HG02884 (cell line): ENCODE data around the gene PFDN5.
A peak's percentile ranks its signal among the peaks of the same experiment; 100 is the strongest.

Experiments
- ATAC-seq: cut with Tn5 transposase; IDR thresholded peaks from one replicate; pipeline ENCODE4 v1.9.1; 2021; ENCODE audit warnings: mild to moderate bottlenecking, moderate library complexity; ENCODE audit not compliant: unreplicated experiment

Gene PFDN5

DNA sequence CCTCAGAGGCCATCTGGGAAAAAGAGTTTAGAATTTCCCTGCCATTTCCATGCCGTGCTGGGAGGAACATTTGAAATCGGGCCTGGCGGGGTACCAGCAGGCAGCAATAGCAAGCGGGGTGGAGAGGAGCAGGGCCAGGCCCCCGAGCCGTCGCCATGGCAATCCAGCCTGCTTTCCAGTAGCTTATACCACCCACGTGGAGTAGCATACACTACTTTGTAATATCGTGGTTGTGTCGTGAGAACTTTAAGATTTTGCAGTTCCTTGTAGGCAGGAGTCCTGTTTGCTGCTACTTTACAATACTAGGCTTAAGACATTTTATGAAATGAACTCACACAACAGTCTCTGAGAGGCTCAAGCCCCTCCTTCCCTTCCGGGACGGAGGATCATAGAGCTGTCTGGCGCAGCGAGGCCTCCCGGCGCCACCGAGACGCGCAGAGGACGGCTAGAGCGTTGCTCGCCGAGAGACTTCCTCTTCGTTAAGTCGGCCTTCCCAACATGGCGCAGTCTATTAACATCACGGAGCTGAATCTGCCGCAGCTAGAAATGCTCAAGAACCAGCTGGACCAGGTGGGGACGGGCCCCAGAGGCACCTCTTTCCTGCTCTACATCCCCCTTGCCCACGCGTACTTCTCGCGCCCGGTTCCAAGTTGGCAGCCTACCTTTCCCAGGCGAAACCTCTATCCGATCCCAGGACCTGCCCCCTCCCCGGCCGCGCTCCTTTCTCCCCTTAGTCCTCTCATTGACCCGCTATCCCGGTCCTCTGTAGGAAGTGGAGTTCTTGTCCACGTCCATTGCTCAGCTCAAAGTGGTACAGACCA, at the start of gene PFDN5:
Gene PFDN5, plus strand, starts transcription at position 473 of the 821 bp plus-strand sequence. Its CDS starts 26 bp downstream, at position 499.
- peak; percentile 84 for ATAC-seq

DNA sequence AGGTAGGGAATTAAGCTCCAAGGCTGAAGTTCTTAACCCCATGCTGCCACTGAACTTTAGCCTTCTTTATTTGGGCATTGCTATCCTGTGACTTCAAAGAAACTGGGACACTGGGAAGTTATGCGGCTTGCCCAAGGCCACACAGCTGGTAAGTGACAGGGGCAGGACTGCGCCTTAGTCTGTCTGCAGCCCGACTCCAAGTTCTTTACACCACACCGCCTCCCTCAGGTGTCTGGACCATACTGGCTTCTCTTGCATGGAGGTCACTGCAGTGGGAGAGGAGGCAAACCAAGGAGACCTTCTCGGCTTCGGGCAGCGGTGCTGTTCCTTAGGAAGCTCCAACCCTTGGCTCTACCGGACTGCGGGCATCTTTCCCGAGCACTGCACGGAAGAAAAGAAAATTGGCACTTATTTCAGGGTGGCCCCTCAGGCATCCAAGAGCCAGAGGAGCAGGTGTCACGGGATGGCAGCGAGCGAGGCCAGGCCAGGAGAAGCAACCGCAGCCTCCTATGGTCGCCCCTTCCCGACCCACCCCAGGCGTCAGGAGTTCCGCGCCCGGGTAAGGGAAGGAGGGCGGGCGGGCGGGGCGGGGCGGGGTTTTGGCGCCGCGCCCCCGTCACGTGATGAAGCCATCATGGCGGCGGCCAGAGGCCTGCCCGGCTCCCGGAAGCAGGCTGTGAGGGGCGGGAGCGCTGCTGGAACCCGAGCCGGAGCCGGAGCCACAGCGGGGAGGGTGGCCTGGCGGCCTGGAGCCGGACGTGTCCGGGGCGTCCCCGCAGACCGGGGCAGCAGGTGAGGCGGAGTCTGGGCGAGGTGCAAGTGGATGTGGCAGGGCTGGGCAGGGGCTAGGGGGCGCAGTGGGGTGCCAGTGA, 43.6 kb upstream of the PFDN5 start:
- peak; percentile 56 for ATAC-seq

DNA sequence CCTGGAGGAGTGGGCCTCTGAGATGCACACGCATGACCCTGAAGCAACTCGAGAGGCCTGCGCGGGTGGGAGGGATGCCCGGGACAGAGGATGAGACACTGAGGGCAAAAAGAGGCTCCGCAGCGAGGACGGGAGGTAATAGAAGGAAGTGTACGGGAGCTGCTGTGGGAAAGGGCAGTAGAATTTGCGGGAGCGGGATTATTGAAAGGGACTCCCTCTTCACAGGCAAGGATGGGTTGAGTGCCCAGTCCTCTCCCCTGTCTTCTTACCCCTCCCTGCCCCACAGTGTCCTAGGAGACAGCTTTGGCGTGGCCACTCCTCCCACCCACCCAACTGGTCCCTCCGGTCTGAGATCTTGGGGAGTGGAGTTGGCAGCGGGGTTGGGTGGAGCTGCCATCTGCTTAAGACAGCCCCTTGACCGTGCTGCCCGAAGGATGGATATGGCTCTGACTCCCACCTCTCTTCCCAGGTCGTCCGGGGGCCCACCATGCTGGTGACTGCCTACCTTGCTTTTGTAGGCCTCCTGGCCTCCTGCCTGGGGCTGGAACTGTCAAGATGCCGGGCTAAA, 42.9 kb upstream of the PFDN5 start:
- ATAC-seq: no peak

DNA sequence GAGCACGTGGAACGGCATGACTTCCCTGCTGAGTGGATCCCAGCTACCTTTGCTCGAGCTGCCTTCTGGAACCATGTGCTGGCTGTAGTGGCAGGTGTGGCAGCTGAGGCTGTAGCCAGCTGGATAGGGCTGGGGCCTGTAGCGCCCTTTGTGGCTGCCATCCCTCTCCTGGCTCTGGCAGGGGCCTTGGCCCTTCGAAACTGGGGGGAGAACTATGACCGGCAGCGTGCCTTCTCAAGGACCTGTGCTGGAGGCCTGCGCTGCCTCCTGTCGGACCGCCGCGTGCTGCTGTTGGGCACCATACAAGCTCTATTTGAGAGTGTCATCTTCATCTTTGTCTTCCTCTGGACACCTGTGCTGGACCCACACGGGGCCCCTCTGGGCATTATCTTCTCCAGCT, 42.0 kb upstream of the PFDN5 start:
- ATAC-seq: no peak

DNA sequence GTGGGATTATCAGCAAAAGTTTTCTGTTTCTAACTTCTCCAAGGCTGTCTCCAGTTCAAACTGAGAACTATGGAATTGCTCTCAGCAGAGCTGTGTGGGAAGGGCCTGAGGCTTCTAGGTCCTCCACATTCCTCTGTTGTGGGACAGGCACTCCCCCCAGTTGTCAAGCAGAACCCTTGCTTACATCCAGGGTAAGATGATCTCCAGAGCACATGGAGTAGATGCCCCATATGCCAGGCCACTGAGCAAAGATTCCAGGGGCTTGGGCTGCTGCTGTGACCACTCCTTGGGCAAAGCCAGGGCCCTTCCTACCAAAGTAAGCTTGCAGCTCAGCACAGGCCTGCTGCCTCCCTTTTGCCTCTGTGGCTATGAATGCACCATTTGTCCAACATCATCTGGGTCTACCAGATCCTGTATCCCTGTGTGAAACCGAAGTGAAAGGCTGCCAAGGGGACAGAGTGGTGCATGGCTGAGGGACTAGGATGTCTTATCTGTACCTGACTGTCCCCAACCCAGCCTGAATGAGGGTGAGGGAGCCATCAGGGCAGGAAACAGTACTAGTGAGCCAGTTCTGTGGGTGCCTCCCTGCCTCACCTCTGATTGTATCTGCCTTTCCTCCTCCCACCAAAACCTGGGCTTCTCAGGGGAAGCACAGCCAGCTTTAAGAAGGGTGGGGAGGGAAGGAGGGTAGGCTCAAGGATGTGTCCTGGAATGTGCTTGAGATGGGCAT, 40.4 kb upstream of the PFDN5 start:
- no peak for ATAC-seq

DNA sequence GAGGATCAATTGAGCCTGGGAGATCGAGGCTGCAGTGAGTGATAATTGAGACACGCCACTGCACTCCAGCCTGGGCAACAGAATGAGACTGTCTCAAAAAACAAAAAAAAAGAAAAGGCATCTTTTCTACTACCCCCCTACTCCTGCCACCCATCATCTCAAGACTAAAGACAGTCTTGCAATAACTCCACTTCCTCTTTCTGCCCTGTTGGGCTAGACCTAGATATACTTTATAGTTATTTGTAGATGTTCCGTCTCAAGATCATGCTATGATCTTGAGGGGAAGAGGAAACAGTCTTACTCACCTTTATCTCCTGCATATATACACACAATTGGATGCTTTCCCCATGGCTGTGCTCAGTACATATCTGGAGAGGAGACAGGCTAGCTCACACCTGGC, 39.3 kb upstream of the PFDN5 start:
- ATAC-seq: no peak

DNA sequence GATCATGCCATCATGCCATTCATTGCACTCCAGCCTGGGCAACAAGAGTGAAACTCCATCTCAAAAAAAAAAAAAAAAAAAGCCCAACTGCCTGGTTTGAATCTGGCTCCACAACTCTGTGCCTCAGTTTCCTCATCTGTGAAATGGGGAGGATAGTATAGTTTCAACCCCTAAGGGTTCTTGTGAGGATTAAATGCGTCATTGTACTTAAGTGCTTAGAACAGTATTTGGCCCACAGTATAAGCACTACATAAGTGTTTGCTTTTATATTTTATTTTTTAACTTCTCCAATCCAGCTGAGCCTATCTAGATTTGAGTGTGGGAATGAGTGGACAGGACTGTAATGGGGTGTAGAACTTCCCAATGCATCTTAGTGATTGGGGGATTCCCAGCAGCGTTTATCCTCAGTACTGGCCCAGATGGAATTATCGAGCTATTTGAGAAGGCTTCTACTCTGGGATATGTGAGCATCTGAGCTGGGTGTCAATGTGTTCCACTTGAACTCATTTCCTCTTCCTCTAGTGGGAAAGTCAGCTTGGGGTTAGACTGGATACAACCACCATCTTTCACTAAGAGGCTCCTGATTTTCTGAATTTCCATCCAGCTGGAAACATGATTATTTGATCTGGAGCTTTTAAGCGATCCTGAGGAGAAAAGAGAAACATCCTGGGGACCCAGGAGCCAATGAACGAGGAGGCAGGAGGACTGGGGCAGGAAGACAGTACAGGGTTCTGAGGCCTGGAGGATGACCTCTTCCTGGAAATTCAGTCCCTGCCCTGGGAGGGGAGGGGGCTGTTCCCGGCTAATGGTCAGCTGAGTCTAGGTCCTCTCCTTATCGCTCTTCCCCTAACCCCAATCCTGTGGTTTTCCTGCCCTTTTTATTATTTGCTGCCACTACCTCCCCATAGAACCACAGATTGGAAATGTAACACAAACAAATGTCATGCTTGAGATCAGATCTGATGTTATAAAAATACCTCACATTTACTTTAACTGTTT, 36.5 kb upstream of the PFDN5 start:
- no peak for ATAC-seq

DNA sequence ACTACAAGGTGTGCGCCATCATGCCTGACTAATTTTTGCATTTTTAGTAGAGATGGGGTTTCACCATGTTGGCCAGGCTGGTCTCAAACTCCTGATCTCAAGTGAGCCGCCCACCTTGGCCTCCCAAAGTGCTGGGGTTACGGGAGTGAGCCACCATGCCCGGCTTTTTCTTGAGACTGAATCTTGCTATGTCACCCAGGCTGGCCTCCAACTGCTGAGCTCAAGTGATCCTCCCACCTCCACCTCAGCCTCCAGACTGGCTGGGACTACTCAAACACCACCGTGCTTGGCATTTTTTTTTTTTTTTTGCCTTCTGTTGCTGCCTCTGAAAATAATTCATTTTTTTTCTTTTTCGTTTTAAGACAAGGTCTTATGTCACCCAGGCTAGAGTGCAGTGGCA, 35.5 kb upstream of the PFDN5 start:
- no peak for ATAC-seq

DNA sequence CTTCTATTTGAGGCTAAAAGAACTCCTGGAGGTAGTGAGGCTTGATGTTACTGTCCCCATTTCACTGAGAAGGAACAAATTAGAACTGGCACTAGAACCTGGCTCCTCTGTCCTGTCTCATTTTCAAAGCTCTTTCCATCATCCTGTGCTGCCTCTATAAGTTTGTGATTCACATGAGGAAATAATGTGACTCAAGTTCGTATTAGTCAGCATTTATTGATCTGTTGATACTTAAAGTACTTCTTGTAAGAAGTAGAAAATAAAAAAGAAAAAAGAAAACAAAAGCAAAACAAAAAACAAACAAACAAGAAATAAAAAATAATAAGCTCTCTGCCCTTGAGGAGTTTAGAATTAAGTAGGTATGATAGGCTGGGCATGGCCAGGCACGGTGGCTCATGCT, 29.6 kb upstream of the PFDN5 start:
- ATAC-seq: no peak

DNA sequence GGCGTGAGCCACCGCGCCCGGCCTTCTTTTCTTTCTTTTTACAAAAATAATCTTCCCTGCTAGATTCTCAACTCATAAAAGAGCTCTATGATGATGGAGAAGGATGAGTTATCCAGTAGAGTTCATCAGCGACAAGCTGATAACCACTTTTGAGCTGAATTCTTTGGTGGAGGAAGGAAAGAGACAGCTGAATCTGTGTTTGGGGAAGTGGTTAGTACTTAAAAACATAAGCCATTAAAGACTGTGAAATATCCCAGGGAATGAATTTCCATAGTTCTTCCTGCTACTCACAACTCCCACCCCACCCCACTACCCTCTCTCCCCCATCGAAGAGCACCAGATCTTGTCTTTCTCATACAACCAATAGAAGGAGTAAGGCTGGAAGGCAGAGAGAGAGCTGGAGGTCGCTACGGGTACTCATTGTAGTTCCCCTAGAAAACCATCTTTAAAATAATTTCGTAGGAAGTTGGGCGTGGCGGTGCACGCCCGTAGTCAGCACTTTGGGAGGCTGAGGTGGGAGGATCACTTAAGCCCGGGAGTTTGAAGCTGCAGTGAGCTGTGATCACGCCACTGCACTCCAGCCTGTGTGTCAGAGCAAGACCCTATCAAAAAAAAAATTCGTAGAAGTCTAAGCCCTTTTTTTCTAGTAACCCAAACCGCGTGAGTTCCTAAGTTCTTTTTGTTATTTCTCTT, 27.9 kb upstream of the PFDN5 start:
- ATAC-seq: no peak

DNA sequence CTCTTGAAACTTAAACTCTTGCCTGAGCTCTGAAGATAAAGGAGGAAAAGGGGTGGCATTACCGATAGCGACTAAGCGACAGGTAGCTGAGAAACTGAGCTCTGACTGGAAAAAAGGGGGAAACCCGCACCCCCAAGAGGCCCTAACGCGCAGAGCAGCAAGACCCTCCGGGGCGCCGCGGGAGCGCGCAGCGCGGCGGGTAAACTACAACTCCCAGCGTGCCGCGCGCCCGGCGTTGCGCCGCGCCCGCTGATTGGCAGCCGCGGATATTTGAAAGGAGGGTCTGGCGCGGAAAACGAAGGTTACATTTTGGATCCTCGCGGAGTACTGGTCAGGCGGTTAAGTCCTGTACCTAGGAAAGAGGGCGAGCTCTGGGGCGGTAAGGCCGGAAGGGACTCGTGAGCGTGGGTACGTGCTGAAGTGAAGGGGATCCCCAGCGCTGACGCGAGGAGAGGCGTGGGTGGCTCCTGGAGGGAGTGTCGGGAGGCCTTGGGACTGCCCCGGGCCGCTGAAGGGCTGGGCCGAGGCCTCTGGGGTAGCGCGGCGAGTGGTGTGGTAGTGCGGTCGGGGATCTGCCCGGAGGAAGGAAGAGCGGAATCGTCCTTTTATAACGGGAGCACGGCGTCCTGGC, 27.2 kb upstream of the PFDN5 start, which contains the start of gene ESPL1:
Gene ESPL1, plus strand, starts transcription at position 301 of the 631 bp plus-strand sequence. CDS start 468 bp downstream, outside the sequence.
- peak; percentile 80 for ATAC-seq

DNA sequence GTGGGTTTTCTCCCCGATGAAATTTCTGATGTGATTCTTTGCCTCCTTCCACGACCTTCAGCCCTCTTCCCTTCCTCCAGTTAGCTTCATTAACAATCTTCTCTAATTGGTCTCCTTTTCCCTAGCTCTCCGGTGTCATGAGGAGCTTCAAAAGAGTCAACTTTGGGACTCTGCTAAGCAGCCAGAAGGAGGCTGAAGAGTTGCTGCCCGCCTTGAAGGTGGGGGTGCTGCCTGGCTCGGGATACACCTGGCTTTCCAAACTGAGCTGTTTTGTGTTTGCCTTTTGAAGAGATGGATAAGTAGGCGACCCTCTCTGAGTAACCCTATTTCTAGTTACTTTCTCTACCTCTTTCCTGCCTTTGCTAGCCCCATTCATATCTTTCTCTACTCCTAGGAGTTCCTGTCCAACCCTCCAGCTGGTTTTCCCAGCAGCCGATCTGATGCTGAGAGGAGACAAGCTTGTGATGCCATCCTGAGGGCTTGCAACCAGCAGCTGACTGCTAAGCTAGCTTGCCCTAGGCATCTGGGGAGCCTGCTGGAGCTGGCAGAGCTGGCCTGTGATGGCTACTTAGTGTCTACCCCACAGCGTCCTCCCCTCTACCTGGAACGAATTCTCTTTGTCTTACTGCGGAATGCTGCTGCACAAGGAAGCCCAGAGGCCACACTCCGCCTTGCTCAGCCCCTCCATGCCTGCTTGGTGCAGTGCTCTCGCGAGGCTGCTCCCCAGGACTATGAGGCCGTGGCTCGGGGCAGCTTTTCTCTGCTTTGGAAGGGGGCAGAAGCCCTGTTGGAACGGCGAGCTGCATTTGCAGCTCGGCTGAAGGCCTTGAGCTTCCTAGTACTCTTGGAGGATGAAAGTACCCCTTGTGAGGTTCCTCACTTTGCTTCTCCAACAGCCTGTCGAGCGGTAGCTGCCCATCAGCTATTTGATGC, 26.4 kb upstream of the PFDN5 start:
- peak; percentile 5 for ATAC-seq

DNA sequence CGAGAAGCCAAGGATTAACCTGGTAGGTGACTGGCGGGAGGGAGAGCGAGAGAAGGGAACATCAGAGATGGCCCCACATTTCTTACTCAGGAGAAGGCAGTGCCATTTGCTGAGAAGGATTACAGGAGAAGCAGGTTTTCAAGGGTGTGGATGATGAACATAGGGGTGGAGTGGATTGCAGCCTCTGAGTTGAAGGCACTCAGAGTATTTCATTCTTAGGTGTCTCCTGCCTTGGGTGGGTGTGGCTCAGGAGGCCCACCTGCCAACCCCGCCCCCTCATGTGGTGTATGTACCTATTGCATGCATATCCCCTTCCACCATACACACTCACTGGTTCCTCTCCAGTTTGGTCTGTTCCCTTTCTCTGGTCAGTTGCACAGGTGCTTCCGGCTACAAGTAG, 20.9 kb upstream of the PFDN5 start:
- ATAC-seq: no peak

DNA sequence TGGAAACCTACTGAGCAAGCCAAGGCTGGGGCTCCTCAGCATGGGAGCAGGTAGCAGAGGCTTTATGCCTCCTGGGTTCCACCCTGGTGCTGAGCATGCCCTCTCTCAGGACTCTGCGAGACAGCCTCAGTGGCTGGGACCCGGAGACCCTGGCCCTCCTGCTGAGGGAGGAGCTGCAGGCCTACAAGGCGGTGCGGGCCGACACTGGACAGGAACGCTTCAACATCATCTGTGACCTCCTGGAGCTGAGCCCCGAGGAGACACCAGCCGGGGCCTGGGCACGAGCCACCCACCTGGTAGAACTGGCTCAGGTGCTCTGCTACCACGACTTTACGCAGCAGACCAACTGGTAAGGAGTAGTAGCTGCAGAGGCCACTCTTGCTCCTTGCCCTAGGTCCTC, 18.8 kb upstream of the PFDN5 start:
- ATAC-seq: no peak

DNA sequence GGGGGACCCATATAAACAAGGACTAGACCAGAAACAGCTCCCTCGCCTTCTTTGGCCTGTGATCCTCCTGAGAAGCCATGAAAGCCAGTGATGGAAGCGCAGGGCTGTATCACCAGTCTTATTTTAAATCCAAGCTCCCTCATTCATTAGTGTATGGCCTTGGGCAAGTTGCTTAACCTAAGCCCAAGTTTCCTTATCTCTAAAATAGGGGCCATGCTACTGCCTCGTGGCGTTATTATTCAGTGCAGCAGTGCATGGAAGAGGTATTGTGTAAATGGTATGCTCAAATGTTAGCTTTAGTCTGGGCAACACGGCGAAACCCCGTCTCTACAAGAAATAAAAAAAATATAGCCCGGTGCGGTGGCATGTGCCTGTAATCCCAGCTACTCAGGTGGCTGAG, 17.4 kb upstream of the PFDN5 start:
- no peak for ATAC-seq

DNA sequence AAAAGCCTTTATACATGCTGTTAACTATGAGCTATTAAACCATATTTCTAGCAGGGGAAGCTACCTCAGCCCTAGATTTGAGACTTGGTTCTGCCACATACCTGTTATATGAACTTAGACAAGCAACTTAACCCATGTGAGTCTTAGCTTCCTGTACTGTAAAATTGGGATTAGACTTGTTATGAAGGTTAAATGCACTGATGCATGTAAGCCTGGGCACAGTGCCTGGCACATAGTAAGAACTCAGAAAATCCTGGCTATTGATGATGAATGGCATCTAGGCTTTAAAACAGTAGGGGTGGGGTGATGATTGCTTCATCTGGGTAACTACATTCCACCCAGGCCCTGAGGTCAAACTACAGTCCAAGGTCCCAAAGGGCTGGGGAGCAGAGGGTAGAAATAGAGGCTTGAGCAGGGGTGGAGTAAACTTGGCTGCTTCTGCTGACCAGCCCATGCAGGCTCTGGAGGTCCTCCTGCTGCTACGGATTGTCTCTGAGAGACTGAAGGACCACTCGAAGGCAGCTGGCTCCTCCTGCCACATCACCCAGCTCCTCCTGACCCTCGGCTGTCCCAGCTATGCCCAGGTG, 16.0 kb upstream of the PFDN5 start:
- no peak for ATAC-seq

DNA sequence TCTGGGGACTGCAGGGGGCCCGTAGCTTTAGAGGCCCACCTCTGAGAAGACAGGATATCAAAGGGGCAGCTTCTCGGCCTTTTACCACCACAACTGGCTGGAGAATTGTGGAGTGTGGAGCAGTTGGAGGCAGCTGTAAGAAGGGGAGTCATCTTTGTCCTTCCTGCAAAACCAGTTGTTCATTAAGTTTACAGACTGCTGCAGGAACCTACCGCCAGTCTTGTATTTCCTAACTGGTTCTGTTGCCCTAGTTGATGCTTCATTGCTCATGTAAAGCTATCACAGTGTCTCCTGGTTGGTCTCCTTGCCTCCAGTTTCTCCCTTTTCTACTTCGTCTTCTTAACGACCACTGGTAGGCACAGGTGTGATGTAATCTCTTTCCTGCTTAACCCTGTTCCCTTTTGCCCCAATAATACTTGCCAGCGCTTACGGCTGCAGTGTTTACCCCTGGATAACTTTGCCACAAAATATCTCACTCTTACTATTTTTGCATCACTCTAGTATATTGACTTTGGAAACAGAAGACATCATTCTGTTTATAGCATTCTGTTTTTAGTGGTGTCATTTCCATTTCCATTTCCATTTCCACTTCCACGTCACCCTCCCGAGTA, 15.3 kb upstream of the PFDN5 start:
- ATAC-seq: no peak
